GM12875 (cell line): ENCODE results near the gene ISX.

Experiments
- H3K4me3 ChIP-seq: one replicate; pipeline ENCODE4 v1.5.1; 2011; ENCODE audit warnings: low read depth, low read length, control low read depth
- CTCF ChIP-seq: IDR thresholded peaks from 2 replicates; pipeline ENCODE4 v1.5.1; 2011; ENCODE audit warnings: low read depth, mild to moderate bottlenecking, control low read depth, inconsistent platforms, low read length, moderate library complexity, borderline replicate concordance; ENCODE audit not compliant: insufficient read depth

The ISX gene

GRCh38 chr22:35132568-35132967, 66.6 kb downstream of the ISX start:
- no peak for TF ChIP-seq CTCF

GRCh38 chr22:35133702-35134380, 67.9 kb downstream of the ISX start:
- no peak overlapping the region for H3K4me3 ChIP-seq
- no peak for TF ChIP-seq CTCF

More at GRCh38 chr22:35132568-35132967, 66.6 kb downstream of the ISX start:
- H3K4me3 ChIP-seq: no peak overlapping the region

- H3K4me3 ChIP-seq: no peak overlapping the region
- no peak for TF ChIP-seq CTCF
Measured at GRCh38 chr22:35134637-35135036, 68.7 kb downstream of the ISX start.

DNA sequence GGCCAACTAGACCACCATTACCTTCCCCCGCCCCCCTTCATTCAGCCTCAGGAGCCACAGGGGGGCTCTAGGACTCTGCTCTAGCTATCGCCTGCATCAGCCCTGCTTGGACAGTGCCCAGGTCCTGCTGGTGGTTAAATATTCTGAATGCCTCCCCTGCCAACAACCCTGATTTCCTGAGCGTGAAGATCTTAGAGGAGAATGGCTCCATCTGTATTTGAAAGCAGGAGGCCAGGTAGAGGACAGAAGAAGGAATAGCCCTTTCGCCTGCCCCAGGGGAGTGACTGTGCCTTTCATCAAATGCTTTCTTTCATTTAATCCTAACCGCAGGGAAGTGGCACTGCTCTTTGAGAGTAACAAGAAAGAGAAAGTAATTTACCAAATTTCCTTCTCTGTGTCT, 69.2 kb downstream of the ISX start:
- TF ChIP-seq CTCF: no peak

More for the DNA sequence above, 69.2 kb downstream of the ISX start:
- H3K4me3 ChIP-seq: no peak overlapping the region
